Vagina (tissue), 2 donors: ENCODE data around the gene SMG1. TPM values are rescaled to one million over a fixed set of nuclear protein-coding genes. Genes with fewer than 3 reads are reported as not detected.
"Not testable (repeated sequence)": the region's sequence is repeated elsewhere in the genome, so short reads cannot be mapped to it uniquely, and the experiment has no call there.

Experiments used
- DNase-seq, 2 donors: peaks; one replicate each; pipeline ENCODE4 v3.0.0-alpha.2; 2017; ENCODE audit errors: extremely low spot score in 2 of 2
- H3K27ac ChIP-seq: fragments of 200-600 bp; sonication (generic); one replicate; pipeline ENCODE4 v1.5.1; 2019
- H3K27me3 ChIP-seq: fragments of 200-600 bp; sonication (generic); one replicate; pipeline ENCODE4 v1.5.1; 2019
- H3K36me3 ChIP-seq, 2 donors: fragments of 200-600 bp; sonication (generic); one replicate each; pipeline ENCODE4 v1.5.1; 2017 to 2019
- H3K4me1 ChIP-seq: fragments of 200-600 bp; sonication (generic); one replicate; pipeline ENCODE4 v1.5.1; 2019
- H3K4me3 ChIP-seq, 2 donors: fragments of 200-600 bp; sonication (generic); 1 replicate in 1 of 2; 2 replicates in 1 of 2; pipeline ENCODE4 v1.5.1; 2016 to 2019
- H3K9me3 ChIP-seq: fragments of 200-600 bp; sonication (generic); one replicate; pipeline ENCODE4 v1.5.1; 2019
- CTCF ChIP-seq, 3 experiments: fragments of 450-650 bp in 2 of 3; fragments of 200-600 bp in 1 of 3; sonication (generic) in 1 of 3; IDR thresholded peaks; one replicate each; pipeline ENCODE4 v1.5.1; 2017 to 2019; ENCODE audit warnings: antibody characterized with exemption in 3 of 3, mild to moderate bottlenecking in 2 of 3, moderate library complexity in 2 of 3
- POLR2A ChIP-seq, 2 donors: fragments of 450-650 bp; IDR thresholded peaks; one replicate each; pipeline ENCODE4 v1.6.1; 2017; ENCODE audit warnings: antibody characterized with exemption in 2 of 2, mild to moderate bottlenecking in 2 of 2, moderate library complexity in 2 of 2
- POLR2AphosphoS5 ChIP-seq, 2 donors: sonication (generic); formaldehyde crosslinking; IDR thresholded peaks; one replicate each; pipeline ENCODE4 v1.9.0; 2017; ENCODE audit warnings: antibody characterized with exemption in 2 of 2, mild to moderate bottlenecking in 2 of 2, low read depth in 1 of 2; ENCODE audit not compliant: insufficient read depth in 1 of 2
- intact Hi-C: fragments of 100-400 bp; cut with DNase I; formaldehyde crosslinking; loops from one replicate; pipeline ENCODE4 v1.15.1; 2023
- total RNA-seq: library from RNA; depleted of rRNA; stranded (reverse); fragments of >200 nt; gene quantifications from one replicate; pipeline ENCODE4 v1.2.3, GENCODE V29; 2016

SMG1 gene
- total RNA-seq, 1 donor from 2014 or later: 106 TPM

- H3K4me3 ChIP-seq, H3K36me3 ChIP-seq, H3K9me3 ChIP-seq, intact Hi-C loops, H3K27me3 ChIP-seq, H3K27ac ChIP-seq, DNase-seq: not testable (repeated sequence)
- peaks cover 37% of the 10 kb centered on the region for H3K4me1 ChIP-seq
Measured at GRCh38 chr16:18901194-18901593, 25.0 kb downstream of the SMG1 start.

GRCh38 chr16:18884456-18884855, 41.8 kb downstream of the SMG1 start:
- H3K4me1 ChIP-seq, DNase-seq, H3K27ac ChIP-seq, H3K27me3 ChIP-seq, H3K9me3 ChIP-seq, H3K4me3 ChIP-seq, intact Hi-C loops, H3K36me3 ChIP-seq: not testable (repeated sequence)

- H3K27ac ChIP-seq, H3K9me3 ChIP-seq, DNase-seq, H3K27me3 ChIP-seq, H3K4me3 ChIP-seq, H3K4me1 ChIP-seq, intact Hi-C loops: not testable (repeated sequence)
- peaks cover 0 to 13% of the 10 kb centered on the region in 2 donors for H3K36me3 ChIP-seq
Measured at GRCh38 chr16:18877734-18878133, 48.5 kb downstream of the SMG1 start.

GRCh38 chr16:18877259-18877658, 48.9 kb downstream of the SMG1 start:
- H3K27me3 ChIP-seq, H3K27ac ChIP-seq, DNase-seq, H3K4me3 ChIP-seq, H3K9me3 ChIP-seq, H3K4me1 ChIP-seq, intact Hi-C loops: not testable (repeated sequence)
- H3K36me3 ChIP-seq: peaks cover 0 to 13% of the 10 kb centered on the region in 2 donors

- peaks cover 0 to 17% of the 10 kb centered on the region in 2 donors for H3K36me3 ChIP-seq
- H3K9me3 ChIP-seq, H3K27ac ChIP-seq, H3K4me3 ChIP-seq, H3K4me1 ChIP-seq, DNase-seq, H3K27me3 ChIP-seq, intact Hi-C loops: not testable (repeated sequence)
Measured at GRCh38 chr16:18876301-18876700, 49.9 kb downstream of the SMG1 start.

- H3K27me3 ChIP-seq, intact Hi-C loops, DNase-seq, H3K4me1 ChIP-seq, H3K9me3 ChIP-seq, H3K27ac ChIP-seq, H3K4me3 ChIP-seq: not testable (repeated sequence)
- H3K36me3 ChIP-seq: peaks cover 0 to 39% of the 10 kb centered on the region in 2 donors
Measured at GRCh38 chr16:18869043-18869771, 57.0 kb downstream of the SMG1 start.

GRCh38 chr16:18866277-18866823, 59.9 kb downstream of the SMG1 start:
- DNase-seq, H3K27me3 ChIP-seq, H3K4me1 ChIP-seq, H3K4me3 ChIP-seq, intact Hi-C loops, H3K9me3 ChIP-seq, H3K27ac ChIP-seq: not testable (repeated sequence)
- H3K36me3 ChIP-seq: peaks cover 0 to 49% of the 10 kb centered on the region in 2 donors

GRCh38 chr16:18862891-18863290, 63.3 kb downstream of the SMG1 start:
- H3K4me3 ChIP-seq, H3K27me3 ChIP-seq, DNase-seq, H3K4me1 ChIP-seq, H3K9me3 ChIP-seq, intact Hi-C loops, H3K27ac ChIP-seq: not testable (repeated sequence)
- peaks cover 0 to 38% of the 10 kb centered on the region in 2 donors for H3K36me3 ChIP-seq

- TF ChIP-seq POLR2A (IDR thresholded peaks at IDR 0.05) (no peak), POLR2AphosphoS5 (IDR thresholded peaks at IDR 0.05; ENCODE audit: insufficient read depth in 1 of 2, low read depth in 1 of 2) (no peak), CTCF (IDR thresholded peaks at IDR 0.05) (no peak)
- intact Hi-C loops: no loop called here
Measured at GRCh38 chr16:18855196-18855595, 71.0 kb downstream of the SMG1 start.

More at GRCh38 chr16:18855196-18855595, 71.0 kb downstream of the SMG1 start:
- no peak overlapping the region for H3K27ac ChIP-seq
- no peaks in the 10 kb centered on the region for H3K27me3 ChIP-seq
- H3K4me3 ChIP-seq: no peak overlapping the region
- no peaks in the 10 kb centered on the region for H3K4me1 ChIP-seq
- H3K9me3 ChIP-seq: no peaks in the 10 kb centered on the region
- peaks cover 5 to 56% of the 10 kb centered on the region in 2 donors for H3K36me3 ChIP-seq
- no peak for DNase-seq
